NCI-H1048 (cell line): ENCODE results near the gene TMEM33.

Source experiments
- DNase-seq: peaks from one replicate; lab custom pipeline; 2025; lab: John Stamatoyannopoulos, UW

TMEM33 gene

DNA sequence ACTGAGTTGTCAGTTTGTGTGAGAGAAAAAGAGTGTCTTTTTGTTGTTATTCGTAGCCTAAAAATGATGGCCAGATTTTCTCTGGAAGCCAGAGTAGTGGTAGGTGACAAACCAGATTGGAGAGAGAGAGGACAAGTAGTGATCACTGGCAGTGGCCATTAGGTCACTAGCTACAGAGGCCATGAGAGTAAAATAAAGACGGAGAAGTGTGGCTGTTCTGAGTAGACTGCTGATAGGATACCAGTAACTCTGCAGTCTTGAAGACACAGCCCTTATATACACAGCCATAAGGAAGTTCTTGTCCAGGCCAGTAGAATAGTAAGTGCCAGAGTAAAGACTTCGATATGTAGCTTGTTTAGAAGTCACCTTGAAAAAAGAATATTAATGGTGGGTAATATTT lies 62.8 kb downstream of the TMEM33 start:
- DNase-seq = no peak

DNA sequence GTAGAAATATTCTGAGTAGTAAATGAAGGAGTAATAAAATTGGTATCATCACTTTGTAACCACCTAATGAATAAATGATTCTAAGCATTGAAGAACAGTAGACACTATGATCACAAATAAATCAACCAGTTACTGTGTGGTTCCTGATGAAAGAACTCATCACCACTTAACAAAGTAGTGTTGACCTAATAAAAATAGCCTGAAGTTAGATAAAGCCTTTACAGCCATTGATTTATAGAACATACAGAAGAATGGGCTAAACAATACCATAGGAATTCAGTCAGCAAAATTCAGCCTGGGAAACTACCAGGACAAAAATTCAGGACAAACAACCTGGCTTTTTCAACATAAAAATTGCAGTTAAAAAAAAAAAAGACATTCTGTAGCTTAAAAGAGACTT lies 64.1 kb downstream of the TMEM33 start:
- no peak for DNase-seq

GRCh38 chr4:42008011-42008786 lies 73.0 kb downstream of the TMEM33 start:
- no peak for DNase-seq
